Brain microvascular endothelial cell (primary cell): ENCODE measurements around the gene ALDH9A1.

Experiments used
- DNase-seq: peaks from one replicate; pipeline ENCODE4 v3.0.0-alpha.2; 2020
- H3K27ac ChIP-seq: fragments of 250-450 bp; sonication (Bioruptor Pico); 2 replicates; pipeline ENCODE4 v1.5.1; 2020; ENCODE audit warnings: mild to moderate bottlenecking, moderate library complexity
- H3K27me3 ChIP-seq: fragments of 250-450 bp; sonication (Bioruptor Pico); replicated peaks from 2 replicates; pipeline ENCODE4 v1.5.1; 2020; ENCODE audit warnings: mild to moderate bottlenecking
- H3K36me3 ChIP-seq: fragments of 250-450 bp; sonication (Bioruptor Pico); replicated peaks from 2 replicates; pipeline ENCODE4 v1.5.1; 2020; ENCODE audit warnings: mild to moderate bottlenecking
- H3K4me3 ChIP-seq: 2 replicates; pipeline ENCODE4 v1.5.1; 2011; ENCODE audit warnings: low read depth, mild to moderate bottlenecking, control low read depth, low read length, moderate library complexity
- CTCF ChIP-seq: IDR thresholded peaks from 2 replicates; pipeline ENCODE4 v1.5.1; 2011; ENCODE audit warnings: low read depth, mild to moderate bottlenecking, moderate library complexity, low read length, control low read depth, inconsistent platforms; ENCODE audit errors: missing control alignments
- in situ Hi-C: cut with HindIII; loops from 2 replicates; pipeline ENCODE4 v1.10.0; 2017; ENCODE audit warnings: low sequenced_read_pairs, low pct_ligation_motif_present

ALDH9A1 gene

GRCh38 chr1:165696625-165697100 is 1.7 kb downstream of the ALDH9A1 start:
- peak; percentile 38 for DNase-seq
- no peaks in the 10 kb centered on the region for H3K36me3 ChIP-seq

GRCh38 chr1:165695031-165695430 is 3.3 kb downstream of the ALDH9A1 start:
- Histone ChIP-seq H3K27ac (no peak overlapping the region), H3K27me3 (no peaks in the 10 kb centered on the region), H3K4me3 (no peak overlapping the region), H3K36me3 (no peaks in the 10 kb centered on the region)
- in situ Hi-C loops: no loop called here
- no peak for DNase-seq
- no peak for TF ChIP-seq CTCF

More at GRCh38 chr1:165696625-165697100, 1.7 kb downstream of the ALDH9A1 start:
- no peak for TF ChIP-seq CTCF
- H3K27me3 ChIP-seq: no peaks in the 10 kb centered on the region
- H3K4me3 ChIP-seq: peak overlapping the region; percentile 96
- in situ Hi-C loops: no loop called here
- H3K27ac ChIP-seq: peak overlapping the region; percentile 46

DNA sequence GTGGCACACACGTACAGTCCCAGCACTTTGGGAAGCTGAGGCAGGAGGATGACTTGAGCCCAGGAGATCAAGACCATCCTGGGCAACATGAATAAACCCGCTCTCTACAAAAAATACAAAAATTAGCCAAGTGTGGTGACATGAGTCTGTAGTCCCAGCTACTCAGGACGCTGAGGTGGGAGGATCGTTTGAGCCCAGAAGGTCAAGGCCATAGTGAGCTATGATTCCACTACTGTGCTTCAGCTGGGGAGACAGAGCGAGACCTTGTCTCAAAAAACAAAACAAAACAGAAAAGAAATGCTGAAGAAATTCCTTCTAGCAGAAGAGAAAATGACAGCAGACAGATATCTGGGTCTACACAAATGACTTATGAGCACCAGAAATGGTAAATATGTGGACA is 10.3 kb downstream of the ALDH9A1 start:
- no peak for DNase-seq
- H3K27ac ChIP-seq: no peak overlapping the region
- H3K4me3 ChIP-seq: no peak overlapping the region
- TF ChIP-seq CTCF: no peak
- in situ Hi-C loops: no loop called here
- no peaks in the 10 kb centered on the region for H3K27me3 ChIP-seq
- H3K36me3 ChIP-seq: no peaks in the 10 kb centered on the region

GRCh38 chr1:165686971-165687433 is 11.4 kb downstream of the ALDH9A1 start:
- Histone ChIP-seq H3K36me3 (peaks cover 9% of the 10 kb centered on the region), H3K4me3 (no peak overlapping the region), H3K27me3 (no peaks in the 10 kb centered on the region), H3K27ac (no peak overlapping the region)
- in situ Hi-C loops: no loop called here
- no peak for DNase-seq
- TF ChIP-seq CTCF: no peak

DNA sequence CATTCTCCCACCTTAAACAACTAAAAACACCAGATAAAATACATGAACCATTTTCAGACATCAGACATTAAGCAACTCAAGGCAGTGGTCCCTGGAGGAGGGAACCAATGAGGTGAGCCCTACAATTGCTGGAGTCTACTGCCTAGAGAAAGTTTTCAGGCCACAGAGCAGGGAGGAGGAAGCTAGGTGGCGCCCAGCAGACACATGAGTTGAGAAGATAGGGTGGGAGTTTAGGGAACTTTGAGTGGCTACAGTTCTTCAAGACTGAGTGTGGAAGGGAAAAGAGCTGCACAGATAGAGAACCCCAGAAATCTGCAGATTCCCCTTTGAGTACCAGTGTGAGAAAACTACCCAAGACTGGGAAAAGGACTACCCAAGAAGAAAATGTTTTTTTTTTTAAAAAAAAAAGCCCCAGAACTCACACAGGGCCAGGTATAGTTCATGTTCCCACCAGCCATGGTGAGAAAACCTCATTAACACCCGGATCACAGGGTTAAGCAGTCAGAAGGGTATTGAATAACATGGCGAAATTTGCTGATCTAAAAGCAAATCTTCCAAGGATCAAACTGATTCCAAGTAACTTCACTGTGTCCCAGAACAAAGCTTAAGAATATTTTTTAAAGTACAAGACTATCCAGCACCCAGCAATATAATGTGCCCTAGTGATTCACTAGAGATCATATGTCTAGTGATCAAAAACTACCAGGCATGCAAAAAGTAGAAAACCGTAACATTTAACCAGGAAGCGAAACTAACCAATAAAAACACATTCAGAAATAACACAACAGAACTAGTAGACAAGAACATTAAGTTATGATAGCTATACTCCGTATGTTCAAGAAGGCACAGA is 12.0 kb downstream of the ALDH9A1 start:
- peak; percentile 30 for TF ChIP-seq CTCF
- no peak for DNase-seq
- H3K27me3 ChIP-seq: no peaks in the 10 kb centered on the region
- no peak overlapping the region for H3K4me3 ChIP-seq
- no peak overlapping the region for H3K27ac ChIP-seq
- in situ Hi-C loops: no loop called here
- H3K36me3 ChIP-seq: peaks cover 14% of the 10 kb centered on the region
